ENCODE results near the gene TAX1BP1.
A peak's percentile ranks its signal among the peaks of the same experiment; 100 is the strongest.

TAX1BP1 gene

DNA sequence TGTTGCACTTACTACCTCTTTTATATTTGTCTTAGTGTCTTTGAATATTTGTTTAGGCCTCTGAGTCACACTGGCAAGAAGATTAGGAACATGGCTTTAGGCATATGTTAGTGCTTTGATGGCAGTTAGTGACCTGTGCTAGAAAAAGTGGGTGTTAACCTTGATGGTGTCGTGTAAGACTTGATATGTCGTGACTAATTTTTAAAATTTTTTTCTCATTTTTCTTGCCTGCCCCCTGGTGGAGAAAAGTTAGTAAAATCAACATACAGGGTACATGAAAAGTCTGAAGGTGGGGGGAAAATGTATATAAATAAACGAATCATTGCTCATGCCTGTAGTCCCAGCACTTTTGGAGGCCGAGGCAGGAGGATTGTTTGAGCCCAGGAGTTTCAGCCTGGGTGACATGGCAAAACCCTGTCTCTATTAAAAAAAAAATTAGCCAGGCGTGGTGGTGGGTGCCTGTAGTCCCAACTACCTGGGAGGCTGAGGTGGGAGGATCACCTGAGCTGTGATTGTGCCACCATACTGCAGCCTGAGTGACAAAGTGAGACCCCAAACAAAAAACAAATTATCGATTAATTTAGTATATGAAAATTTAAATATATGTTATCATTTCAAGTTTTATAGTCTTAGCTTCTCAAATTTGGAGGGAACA is 44.6 kb downstream of the TAX1BP1 start:
- DNase-seq = peak; percentile 14

DNA sequence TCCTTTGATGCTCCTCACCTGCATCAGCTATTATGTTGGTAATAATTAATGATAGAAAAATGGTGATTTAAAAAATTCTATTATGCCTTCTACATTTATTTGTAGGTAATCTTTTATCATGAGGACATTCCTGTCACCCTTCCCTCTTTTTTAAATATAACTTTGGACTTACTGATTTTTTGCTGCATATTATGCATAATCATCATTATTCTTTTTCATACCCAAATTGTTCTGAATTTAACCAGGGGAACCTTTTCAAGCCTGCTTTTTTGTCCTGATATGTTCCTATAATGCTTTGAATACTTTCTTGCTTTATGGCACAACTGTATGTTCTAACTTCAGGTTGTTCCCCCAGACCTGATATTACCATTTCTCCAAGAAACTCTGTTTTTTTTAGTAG is 48.5 kb downstream of the TAX1BP1 start:
- DNase-seq = no peak

DNA sequence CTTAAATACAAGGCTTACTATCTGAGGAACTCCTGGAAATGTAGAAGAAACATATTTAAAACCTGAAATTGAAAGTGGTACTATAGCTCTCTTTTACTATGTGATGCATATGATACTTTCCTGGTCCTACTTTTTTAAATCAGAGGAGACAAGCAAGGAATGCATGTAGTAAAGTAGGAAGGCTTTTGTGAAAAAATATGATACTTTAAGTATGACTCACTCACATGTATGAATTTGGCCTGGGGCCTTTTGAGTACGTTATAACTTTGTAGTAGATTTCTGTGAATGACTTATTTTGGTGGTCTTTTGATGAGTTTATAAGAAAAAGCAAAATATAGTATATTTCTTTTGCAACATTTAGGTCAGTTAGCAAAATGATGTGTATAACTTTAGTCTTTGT is 53.8 kb downstream of the TAX1BP1 start:
- no peak for DNase-seq

DNA sequence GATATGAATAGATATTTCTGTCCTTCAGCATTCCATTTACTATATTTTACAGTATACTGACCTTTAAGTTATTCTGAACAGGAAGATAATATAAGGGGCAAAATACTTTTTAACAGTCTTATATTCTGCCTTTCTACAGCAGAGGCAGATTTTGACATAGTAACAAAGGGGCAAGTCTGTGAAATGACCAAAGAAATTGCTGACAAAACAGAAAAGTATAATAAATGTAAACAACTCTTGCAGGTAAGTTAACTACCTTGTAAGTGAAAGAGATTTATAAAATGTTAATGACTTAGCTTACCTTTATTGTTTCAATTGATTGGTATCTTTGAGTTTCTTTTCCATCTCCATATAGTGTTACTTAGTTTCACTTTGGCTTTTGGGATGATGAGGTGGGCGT is 56.0 kb downstream of the TAX1BP1 start:
- no peak for DNase-seq

DNA sequence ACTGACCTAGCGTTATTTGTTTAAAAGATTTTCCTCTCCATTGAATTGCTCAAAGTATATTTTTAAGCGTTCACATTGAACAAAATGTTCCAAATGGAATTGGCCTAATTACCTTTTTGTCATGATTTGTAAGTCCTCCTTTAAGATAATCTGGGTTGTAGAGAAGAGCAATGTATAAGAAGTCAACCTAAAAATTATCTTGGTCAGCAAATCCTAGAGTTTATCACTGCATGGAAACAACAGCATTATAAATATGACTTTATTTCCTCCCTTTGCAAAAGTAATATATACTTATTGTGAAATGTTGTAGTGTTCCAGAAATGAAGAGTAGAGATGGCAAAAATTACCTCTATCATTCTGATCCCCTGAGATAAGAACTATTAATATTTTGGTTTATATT is 59.2 kb downstream of the TAX1BP1 start:
- DNase-seq = no peak

DNA sequence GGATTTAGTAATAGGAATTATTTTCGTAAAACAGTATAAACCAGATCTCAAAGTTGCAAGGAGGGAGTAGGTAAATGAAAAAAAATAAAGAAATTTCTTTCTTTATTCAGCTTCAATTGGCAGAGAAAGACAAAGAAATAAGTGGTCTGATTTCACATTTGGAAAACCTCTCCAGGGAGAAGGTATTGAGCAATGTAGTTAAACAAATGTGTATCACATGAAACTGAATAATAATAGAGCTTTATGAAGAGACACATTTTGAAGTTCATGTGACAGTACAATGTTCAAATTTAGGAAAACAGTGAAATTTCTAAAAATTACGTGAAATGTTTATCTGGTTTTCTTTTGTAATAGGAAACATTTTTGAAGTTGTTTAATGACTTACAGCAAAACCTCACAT is 63.0 kb downstream of the TAX1BP1 start:
- no peak for DNase-seq

DNA sequence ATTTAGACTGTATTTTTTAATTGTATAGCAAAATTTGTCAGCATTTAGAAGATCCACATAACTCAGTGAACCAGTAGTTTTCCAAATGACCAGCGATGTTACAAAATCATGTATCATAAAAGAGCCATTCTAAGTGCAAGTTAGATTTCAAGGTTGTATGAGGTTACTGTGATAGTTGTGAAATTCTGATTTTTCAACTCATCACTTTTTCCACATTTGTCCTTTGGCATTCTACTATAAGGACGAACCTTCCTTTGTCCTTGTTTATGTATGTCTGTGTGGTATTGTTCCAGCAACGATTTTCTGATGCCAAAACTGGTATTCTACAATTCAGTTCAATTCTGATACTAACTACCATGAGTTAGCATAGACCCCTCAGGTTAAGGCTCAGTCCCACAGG is 64.2 kb downstream of the TAX1BP1 start:
- DNase-seq = no peak

DNA sequence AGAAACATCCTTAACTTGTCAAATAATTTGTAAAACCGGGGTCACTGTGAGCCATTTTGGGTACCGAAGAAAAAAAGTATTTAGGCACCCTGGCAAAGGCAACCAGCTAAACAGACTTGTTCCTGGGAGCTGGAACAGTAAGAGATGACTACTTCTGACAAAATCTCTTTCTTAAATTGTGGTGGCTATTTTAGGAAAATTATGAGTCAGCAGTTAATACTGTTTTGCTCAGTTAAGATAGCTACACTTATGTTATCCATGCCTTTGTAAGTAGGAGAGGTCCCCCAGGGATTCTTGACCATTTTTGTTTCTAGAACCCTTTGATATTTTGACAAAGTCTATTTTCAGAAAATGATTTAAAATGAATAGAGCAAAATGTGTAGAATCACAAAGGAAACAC is 68.7 kb downstream of the TAX1BP1 start:
- DNase-seq = no peak

DNA sequence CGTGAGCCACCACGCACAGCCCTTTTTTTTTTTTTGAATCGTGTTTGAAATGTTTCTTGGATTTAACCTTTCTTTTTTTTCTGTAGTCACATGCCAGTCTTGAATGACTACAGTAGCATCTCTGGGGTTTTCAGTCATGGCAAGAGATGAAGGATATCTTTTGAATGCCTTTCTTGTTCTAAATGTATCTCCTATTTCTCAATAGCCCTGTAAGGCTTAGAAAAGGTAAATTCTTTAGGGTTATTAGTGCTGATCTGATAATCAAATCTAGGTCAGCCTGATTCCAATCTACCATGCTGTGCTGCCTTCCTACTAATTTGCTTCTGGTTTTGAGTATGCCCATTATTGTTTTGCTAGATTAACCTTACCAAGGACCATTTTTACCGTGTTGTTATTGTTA is 70.2 kb downstream of the TAX1BP1 start:
- DNase-seq = no peak

DNA sequence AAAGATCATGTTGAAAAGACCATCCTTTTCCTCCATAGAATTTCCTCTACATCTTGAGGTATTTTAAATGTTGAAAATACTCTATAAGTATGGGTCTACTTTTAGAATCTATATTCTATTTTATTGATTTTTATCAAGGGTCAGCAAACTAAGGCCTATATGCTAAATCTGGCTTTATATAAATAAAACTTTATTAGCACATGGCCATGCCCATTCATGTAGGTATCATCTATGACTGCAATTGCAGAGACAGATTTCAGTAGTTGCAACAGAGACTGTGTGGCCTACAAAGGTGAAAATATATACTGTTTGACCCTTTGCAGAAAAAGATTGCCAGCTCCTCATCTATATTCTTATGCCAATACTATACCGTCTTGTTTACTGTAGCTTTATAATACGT is 72.7 kb downstream of the TAX1BP1 start:
- no peak for DNase-seq

DNA sequence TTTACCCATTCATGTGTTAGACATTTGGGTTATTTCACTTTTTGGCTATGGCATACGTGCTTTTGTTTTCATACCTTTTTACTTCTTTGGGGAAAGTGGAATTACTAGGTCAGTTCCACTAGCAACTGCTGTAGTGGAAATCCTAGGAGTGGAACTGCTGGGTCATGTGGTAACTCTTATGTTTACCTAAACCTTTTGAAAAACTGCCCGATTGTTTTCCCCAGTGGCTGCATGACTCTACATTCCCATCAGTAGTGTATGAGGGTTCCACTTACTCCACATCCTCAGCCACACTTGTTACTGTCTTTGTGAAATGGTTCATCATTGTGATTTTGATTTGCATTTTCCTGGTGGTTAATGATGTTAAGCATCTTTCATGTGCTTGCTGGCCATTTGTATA is 82.3 kb downstream of the TAX1BP1 start:
- no peak for DNase-seq

DNA sequence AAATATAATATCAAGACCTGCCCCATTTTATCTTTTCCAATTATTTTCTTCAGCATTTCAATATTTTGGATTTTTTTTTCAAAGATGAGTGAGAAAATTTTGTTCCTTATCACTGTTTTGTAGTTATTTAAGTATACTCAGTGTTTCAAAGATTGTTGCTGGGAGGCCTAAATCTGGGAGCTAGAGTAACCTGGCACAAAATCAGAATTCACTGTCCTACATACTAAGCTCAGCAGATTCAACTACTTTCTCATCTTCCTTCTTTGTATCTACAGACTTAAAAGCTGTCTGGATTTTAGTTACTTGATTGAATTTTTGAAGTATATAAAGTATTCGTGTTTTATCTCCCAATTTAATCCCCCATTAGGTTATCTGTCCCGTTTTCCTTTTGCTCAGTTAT is 85.9 kb downstream of the TAX1BP1 start:
- DNase-seq = no peak

DNA sequence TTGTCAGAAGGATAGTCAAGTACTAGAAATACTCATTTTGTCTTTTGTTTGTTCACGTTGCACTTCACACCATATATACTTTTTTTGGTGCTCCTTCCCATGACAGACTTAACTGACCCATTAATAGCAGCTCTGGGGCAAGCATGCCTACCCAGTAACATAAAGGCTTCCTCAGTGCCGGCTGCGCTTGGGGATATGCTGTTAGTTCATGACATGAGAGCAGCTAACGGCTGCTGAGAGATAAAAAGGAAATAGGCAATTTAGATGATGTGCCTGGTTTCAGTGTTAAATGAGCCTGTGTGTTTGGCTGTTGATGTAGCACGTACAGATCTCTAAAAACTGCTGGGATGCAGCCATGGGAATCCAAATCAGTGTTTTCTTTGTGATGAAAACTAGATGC is 86.4 kb downstream of the TAX1BP1 start:
- DNase-seq = no peak

DNA sequence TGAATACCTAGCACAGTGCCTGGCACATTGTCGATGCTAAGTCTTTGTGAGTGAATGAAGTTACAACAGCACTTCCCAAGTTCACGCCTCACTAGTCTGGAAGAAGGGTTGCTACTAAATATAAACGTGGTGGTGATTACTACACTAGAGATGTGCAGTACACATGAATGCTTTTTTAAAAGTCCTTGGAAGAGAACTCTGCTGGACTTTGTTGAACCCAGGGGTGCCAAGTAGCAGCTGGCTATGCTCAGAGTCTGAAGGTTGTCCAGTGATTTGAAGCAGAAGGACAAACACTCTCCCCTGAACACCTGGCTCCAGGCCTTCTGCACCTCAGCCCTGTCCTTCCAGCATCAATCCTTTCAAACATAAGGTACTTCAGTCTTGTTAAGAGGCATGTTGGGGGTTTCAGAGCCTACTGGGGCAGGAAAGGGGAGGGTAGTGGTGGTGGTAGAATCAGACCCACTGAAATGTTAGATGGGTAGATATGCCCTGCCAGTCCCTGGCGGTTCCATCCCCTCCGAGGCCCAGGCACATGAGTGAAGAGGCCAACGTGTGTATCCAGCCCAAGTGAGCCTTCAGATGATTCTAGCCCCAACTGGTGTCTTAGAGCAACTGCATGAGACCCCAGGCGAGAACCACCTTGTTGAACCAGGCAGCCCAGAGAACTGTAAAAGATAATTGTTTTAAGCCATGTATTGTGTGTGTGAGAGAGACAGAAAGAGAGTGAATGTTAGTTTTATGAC is 94.4 kb downstream of the TAX1BP1 start:
- no peak for DNase-seq

DNA sequence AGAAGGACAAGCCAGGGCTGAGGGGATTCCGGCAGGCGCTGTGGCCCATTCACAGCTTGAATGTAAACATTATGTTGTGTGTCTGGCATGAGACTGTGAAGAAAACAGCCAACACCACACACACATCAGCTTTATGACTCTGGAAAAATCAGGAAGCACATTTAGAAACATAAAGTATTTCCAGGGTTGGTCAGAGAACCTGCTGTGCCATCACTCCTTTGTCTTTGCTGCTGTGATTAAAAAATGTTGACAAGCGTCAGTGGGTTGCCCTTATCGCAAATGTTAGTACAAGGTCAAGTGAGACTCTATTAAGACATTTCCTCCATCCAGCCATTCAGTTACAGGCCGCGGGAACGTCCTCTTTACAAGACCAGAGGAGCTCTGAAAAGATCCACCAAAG is 95.4 kb downstream of the TAX1BP1 start:
- DNase-seq = no peak

DNA sequence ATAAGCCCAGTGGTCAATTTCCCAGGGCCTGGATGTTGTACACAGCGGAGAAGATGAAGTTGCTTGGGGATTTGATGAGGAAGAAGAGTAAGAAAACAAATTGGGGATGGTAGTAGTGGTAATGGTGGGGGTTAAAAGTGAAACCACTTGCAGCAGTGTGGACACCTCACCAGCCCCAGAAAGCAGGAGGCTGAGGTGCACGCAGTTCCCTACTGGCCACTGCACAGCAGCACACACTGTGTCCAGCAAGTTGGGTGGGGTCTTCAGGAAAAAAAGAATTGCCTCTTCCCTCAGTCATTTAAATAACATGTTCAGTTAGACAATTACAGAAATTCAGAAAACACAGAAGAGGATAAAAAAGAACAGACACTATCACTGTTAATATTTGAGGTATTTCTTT is 96.6 kb downstream of the TAX1BP1 start:
- DNase-seq = no peak

DNA sequence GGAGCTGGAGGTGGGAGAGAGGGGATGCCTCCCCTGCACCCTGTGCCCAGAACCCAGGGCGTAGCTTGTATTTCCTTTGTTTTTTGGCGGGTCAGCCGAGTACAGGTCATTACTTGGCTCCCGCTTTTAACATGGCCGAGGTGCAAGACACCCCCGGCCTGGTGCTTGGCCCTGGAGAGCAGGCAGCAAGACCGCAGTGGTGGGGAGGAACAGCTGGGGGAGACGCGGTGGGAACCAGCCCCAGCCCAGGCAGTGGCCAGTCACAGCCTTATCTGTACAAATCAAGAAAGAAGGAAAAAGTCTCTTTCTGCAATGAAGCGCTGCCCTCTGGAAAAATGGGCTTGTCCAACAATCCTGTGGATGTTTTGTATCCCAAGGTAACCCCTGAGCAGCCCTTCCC is 99.1 kb downstream of the TAX1BP1 start:
- no peak for DNase-seq

DNA sequence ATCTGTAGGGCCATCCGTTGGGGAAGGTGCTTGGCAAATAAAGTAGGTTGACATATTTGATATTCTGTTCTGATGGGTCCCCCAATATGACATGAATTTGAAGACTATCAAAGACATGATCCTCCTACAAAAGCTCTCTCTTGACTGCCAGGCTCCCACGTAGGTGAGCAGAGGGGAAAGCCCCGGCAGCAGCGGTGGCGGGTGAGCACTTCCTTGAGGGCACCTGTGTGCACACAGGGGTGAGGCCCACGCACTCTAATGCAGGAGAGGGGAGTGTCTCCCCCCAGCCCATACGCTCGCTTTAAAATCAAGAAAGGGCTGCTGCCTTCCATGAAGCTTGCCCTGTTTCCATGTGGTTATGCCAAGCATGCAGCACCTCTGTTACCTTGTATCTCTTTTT is 100.4 kb downstream of the TAX1BP1 start:
- DNase-seq = peak; percentile 37

DNA sequence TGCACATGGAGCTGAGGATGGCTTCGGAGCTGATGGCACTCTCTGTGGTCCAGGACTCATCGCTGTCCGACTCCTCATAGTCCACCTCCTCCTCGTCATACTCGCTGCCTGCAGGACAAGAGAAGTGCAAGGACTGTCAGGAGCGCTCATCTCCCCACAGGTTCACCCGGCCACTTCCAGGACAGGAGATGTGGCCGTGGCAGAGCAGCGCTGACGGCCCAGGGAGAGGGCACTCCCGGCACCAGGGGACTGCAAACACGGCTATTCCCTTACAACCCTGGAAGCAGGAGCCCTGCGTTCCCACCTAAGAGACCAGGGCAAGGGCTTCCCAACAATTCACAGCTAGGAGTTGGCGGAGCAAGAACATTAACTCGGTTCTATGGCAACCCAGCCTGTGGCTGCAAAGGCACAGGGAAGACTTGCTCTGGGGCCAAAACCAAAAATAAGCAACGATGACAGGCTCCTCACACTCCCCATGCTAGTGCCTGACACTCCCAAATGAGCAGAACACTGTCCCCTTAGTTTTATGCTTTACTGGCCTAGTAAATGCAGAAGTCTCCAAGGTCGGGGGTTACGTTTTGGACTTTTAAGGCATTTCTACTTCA is 100.9 kb downstream of the TAX1BP1 start:
- DNase-seq = no peak

DNA sequence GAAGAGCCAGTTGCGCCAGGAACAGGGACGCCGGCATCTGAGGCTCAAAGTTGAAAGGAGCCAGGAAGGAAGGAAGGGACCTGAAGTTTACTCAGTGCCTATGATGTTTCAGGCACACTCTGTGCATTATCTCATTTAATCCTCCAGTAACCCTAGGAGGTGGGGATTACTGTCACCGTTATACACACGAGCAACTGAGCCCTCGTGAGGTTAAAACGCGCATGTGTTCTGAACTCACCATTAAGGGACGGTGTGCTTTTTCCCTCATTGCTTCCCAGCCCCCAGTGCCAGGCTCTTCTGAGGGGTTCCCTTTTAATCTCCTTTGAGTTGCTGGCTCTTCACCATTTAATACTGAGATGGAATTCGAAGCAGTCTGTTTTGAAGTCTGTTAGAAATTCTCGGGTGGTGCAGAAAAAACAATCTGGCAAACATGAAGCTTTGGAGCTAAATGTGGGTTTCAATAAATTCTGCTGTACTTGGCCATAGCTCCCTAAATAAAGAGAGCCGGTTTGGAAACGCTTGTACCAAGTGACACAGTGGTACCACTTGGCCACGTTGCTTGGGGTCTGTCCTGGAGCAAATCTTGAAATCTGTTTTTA is 102.2 kb downstream of the TAX1BP1 start:
- no peak for DNase-seq

DNA sequence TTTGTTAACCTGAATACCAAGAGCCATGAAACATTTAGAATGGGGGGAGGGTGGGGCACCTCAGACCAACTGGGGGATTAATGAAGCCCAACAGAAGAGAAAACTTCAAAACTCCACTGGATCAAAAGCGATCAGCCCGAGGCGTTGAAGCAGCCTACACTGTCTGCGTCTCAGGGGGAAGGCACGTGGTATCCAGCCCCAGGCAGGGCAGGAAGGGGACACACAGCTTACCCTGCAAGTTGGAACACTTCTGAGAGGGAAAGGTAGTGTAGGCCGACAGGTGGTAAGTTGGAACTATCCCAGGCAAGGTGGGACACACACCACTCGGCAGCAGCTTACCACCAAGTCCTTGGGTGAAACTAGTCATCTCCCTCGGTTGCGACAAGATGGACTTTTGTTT is 102.9 kb downstream of the TAX1BP1 start:
- DNase-seq = no peak

DNA sequence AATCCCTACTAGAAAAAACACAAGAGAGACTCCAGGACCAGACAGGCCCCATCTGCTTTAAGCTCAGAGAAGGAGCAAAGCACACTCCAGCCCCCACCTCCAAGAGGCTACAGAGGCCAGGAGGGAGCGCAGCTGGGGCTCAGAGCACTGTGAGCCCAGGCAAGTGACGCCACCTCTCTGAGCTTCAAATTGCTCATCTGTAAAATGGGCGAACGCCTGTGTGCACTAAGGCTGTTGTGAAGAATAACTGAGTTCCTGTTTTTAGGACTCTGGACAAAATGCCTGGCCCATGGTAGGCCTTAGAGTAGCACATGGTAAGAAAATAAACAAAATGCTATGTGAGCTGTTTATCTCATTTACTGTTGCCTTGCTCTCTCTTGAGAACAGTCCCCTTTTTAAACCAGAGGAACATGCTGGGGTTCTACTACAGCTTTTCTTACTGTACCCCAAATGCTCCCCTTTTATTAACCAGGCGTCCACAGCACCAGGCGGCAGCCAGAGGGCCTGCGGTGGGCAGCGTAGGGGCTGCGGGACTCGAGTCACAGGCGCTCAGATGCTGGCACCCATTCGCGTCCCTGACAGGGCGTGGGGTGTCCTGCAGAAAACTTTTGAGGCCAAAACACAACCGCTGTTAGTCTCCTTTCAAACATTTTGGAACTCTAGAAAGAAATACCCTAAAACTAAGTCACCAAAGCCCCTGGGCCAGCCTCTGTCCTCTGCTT is 103.8 kb downstream of the TAX1BP1 start:
- DNase-seq = no peak

DNA sequence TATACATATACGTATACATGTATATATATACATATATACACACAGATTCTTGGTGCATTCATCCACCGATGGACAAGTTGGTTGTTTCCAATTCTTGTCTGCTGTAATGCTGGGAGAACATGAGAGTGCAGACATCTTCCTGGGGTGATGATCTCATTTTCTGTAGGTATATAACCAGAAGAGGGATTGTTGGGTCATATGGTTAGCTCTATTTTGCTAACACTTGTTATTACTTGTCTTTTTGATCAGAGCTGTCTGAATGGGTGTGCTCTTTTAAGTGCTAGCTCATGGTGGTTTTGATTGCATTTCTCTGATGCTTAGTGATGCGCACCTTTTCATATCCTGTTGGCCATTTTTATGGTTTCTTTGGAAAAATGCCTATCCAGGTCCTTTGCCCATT is 106.4 kb downstream of the TAX1BP1 start:
- no peak for DNase-seq

DNA sequence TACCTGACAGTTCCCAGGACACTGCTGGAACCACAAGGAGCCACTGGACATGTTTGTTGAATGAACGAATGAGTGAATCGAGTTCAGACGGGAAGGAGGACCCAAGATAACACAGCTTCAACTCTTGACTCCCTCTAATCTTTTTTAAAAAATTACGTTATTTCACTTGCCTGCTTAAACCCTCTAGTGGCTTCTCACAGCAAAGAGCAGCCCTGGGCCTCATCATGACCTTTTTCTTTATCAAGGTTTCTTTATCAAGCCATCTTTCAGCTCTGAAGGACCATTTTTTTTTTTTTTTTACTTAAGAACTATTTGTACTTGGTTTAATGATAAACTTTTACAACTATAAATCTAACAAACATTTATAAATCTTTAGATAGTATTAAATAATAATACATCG is 110.6 kb downstream of the TAX1BP1 start:
- DNase-seq = no peak
